A549 (cell line): Measurements from ENCODE around the gene MEA1.

Source experiments
- CTCF ChIP-seq: fragments of >200 bp; sonication (Bioruptor Twin); formaldehyde crosslinking; IDR thresholded peaks from 3 replicates; pipeline ENCODE4 v1.5.1; 2016
- POLR2A ChIP-seq: IDR thresholded peaks from 2 replicates; pipeline ENCODE4 v1.6.1; 2012; ENCODE audit warnings: mild to moderate bottlenecking, low read length
- TF ChIP-seq, protein P1 (sequence below): IDR thresholded peaks from 2 replicates; pipeline ENCODE4 v1.6.1; 2012

- no peak for TF ChIP-seq CTCF
- no peak for TF ChIP-seq POLR2A
- TF ChIP-seq, protein P1, sequence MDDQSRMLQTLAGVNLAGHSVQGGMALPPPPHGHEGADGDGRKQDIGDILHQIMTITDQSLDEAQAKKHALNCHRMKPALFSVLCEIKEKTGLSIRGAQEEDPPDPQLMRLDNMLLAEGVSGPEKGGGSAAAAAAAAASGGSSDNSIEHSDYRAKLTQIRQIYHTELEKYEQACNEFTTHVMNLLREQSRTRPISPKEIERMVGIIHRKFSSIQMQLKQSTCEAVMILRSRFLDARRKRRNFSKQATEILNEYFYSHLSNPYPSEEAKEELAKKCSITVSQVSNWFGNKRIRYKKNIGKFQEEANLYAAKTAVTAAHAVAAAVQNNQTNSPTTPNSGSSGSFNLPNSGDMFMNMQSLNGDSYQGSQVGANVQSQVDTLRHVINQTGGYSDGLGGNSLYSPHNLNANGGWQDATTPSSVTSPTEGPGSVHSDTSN, result no peak
Observed at GRCh38 chr6:43029120-43029519, 15.4 kb upstream of the MEA1 start.
